Gastroesophageal sphincter (tissue), 3 donors: ENCODE data around the gene TGIF1.

Source experiments
- POLR2A ChIP-seq, 2 donors: fragments of 450-650 bp; IDR thresholded peaks; one replicate each; pipeline ENCODE4 v1.6.1; 2017; ENCODE audit warnings: antibody characterized with exemption in 2 of 2, mild to moderate bottlenecking in 2 of 2, moderate library complexity in 1 of 2
- TF ChIP-seq, protein P1 (sequence below), 4 experiments: fragments of 200-600 bp in 2 of 4; fragments of 450-650 bp in 2 of 4; sonication (generic) in 1 of 4; IDR thresholded peaks; one replicate each; pipeline ENCODE4 v1.5.1; 2017 to 2019; ENCODE audit warnings: antibody characterized with exemption in 4 of 4, mild to moderate bottlenecking in 2 of 4, moderate library complexity in 2 of 4

DNA sequence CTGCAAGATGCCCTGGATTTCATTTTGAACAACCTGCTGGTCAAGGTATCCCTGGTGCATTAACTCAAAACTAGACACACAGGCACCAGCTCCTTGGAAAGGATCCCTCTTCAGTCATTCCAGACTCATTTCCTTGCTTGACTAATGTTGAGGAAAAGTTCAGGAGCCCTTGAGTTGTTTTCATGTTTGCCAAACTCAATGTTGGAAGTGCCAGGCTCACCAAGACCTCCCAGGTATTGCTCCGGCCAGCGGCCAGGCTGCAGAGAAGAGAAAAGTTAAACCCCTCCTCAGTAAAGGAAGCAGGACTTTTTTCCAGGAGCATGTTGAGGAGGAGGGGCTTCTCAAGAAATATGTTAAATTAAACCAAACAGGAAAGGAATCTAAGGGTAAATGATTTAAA lies 42.7 kb downstream of the TGIF1 start:
- no peak for TF ChIP-seq POLR2A (IDR thresholded peaks at IDR 0.05)
- TF ChIP-seq, protein P1, sequence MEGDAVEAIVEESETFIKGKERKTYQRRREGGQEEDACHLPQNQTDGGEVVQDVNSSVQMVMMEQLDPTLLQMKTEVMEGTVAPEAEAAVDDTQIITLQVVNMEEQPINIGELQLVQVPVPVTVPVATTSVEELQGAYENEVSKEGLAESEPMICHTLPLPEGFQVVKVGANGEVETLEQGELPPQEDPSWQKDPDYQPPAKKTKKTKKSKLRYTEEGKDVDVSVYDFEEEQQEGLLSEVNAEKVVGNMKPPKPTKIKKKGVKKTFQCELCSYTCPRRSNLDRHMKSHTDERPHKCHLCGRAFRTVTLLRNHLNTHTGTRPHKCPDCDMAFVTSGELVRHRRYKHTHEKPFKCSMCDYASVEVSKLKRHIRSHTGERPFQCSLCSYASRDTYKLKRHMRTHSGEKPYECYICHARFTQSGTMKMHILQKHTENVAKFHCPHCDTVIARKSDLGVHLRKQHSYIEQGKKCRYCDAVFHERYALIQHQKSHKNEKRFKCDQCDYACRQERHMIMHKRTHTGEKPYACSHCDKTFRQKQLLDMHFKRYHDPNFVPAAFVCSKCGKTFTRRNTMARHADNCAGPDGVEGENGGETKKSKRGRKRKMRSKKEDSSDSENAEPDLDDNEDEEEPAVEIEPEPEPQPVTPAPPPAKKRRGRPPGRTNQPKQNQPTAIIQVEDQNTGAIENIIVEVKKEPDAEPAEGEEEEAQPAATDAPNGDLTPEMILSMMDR (IDR thresholded peaks at IDR 0.05) = no peak
